D341Med (cell line): ENCODE data around the gene GALNT2.

Source experiments
- DNase-seq: peaks from one replicate; pipeline ENCODE4 v3.0.0; 2012; ENCODE audit warnings: low spot score

Gene GALNT2

DNA sequence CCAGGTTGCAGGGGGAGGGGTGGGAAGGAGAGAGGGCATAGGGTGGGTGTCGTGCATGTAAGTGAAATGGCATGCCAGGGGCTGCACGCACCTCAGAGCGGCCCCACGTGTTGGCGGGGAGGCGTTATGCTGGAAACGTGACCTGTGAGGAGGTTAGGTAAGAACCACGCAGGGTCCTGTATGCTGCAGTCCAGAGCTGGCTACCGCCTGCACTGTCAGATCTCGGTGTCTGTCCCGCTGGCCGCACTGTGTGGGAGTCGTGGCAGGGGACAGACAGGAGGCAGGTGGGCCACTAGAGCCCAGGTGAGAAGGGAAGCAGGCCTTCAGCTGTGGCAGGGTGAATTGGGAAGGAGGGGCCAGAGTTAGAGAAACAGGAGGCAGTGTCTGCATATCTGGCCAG, 79.7 kb downstream of the GALNT2 start:
- no peak for DNase-seq

DNA sequence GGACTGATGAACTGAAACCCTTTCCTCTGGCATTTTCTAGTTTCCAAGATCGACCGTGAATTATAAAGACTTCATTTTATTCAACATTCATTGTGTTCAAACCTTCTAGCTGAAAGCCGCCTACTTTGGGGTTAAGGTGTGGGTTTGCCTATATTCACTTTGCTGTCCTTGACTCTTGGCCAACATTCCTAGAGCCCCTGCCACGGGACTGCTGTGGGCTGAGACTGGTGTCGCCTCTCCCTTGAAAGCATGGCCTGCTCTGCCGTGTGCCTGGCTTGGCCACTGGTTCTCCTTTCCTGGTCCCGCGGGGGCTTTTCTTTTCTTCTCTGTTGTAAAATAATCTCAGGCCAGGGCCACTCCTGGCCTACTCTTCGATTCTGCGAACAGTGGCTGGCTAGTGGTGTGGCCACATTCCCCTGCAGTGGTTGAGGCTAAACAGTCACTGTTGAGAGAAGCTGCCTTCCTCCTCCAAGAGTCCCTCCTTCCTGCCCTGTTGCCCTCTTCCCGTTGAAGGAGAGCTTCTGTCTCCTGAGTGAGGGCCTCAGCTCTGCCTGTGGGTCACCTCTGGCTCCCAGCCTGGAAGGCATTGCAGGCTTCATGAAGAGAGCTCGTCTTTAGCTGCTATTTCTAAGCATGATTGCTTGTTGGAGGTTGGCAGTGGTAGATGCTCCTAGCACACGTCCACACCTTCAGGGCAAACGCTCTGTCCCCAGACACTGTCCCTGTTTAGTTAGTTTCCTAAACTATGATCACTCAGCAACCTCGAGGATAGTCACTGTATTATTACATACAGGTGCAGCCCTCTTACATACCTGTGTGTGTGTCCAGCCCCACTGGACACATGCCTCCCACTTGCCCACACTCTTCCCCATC, 80.5 kb downstream of the GALNT2 start:
- DNase-seq: no peak

- DNase-seq: no peak
These were observed 81.2 kb downstream of the GALNT2 start for GRCh38 chr1:230148126-230148652.

- DNase-seq: no peak
These were observed 81.9 kb downstream of the GALNT2 start for GRCh38 chr1:230148768-230149469.

GRCh38 chr1:230149751-230150584, 82.9 kb downstream of the GALNT2 start:
- no peak for DNase-seq

DNA sequence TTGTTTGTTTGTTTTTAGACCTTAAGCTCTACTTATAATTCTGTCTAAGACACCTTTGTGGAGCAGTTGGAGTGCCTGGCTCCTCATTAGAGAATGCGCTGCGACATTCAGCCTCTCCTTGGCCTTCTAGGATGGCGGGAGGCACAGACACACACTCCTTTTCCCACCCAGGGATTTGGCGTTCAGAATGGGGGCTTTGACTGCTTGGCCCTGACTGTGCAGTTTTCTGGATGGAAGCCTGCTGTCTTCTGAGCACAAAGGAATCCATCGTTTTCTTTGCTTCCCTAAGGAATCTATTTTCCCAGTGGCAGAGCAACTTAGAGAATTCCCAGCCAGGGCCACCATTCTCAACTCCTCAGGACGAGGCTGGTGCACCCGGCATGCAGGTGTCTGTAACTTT, 83.6 kb downstream of the GALNT2 start:
- no peak for DNase-seq

DNA sequence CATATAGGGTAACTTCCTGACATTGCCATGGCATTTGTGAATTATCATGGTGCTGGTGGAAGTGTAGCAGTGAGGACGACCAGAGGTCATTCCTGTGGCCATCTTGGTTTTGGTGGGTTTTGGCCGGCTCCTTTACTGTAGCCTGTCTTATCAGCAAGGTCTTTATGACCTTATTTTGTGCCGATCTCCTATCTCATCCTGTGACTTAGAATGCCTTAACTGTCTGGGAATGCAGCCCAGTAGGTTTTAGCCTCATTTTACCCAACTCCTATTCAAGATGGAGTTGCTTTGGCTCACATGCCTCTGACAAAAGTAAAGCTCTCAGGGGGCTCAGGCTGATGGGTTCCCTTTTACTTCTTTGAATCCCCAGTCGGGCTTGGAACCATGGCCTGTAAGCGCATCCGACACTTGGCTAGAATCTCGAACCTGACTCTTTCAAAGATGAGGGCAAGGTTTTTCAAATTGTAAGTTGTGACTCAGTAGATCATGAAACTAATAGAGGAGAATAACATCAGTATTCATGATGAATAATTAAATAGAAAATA, 85.0 kb downstream of the GALNT2 start:
- DNase-seq: no peak

DNA sequence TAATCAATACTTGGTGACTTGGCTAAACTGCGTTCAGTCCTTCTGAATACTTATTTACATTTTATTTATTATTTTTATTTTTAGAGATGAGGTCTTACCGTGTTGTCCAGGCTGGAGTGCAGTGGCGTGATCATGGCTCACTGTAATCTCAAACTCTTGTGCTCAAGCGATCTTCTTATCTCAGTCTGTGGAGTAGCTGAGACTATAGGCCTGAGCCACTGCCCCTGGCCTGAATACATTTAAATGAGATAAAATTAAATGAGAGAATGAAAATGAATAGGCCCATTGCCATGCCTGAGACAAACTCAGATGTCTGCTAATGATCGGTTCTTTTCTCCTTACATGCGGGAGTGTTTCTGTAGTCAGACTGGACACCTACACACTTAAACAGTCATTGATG, 86.0 kb downstream of the GALNT2 start:
- no peak for DNase-seq

GRCh38 chr1:230153641-230154296, 86.7 kb downstream of the GALNT2 start:
- no peak for DNase-seq

DNA sequence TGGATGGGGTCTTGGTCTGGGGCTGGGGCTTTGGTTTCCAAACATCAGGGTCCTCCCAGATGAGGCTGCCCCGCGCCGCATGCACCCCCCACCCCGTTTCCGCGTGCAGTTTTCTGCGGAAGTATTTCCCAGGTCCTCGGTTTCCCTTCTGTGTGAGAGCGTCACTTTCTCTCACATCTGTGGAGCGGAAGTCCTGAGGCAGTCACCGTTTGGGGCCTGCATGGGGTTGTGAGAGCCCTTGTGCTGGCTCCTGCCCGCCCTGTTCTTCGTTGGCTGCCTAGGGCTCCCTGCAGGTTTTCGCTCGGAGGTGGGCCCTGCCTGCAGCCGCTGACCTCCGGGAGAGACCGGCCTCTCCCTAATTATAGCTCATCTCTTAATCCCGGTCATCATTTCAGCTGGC, 88.0 kb downstream of the GALNT2 start:
- DNase-seq: no peak

DNA sequence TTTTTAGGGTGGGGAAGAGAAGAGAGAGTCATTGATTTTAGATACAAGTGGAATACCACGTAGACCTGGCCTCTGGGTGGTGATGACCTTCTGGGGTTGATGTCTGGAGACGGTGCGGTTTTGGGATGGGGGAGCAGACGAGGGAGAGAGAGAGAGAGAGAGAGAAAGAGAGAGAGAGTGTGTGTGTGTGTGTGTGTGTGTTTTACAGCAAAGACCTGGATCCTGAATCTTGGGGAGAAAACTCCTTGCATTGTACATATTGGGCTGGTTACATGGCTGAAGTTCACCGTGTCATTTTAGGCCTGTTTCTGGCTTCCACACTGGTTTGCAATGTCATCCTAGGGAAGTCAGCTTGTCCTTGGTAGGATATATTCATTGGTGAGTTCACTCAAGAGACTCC, 89.0 kb downstream of the GALNT2 start:
- DNase-seq: no peak

DNA sequence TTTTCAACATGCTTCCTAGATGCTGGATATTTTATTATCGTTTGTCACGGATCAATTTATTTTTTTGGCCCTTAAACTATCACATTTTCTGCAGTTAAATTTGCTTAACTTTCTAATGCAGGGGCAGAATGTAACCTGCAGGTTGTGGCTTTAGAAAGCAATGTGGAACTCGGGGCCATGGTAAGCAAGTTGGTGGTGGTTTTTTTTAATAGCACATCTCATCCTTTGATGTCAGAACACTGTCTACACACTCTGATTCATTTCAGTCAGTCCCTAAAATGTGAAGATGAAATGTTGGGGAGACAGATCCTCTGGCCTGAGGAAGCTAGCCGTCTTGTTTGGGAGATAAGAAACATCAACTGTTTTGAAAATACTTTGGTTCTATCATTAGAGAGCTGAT, 89.5 kb downstream of the GALNT2 start:
- DNase-seq: no peak

- no peak for DNase-seq
These were observed 90.7 kb downstream of the GALNT2 start for GRCh38 chr1:230157420-230158390.

DNA sequence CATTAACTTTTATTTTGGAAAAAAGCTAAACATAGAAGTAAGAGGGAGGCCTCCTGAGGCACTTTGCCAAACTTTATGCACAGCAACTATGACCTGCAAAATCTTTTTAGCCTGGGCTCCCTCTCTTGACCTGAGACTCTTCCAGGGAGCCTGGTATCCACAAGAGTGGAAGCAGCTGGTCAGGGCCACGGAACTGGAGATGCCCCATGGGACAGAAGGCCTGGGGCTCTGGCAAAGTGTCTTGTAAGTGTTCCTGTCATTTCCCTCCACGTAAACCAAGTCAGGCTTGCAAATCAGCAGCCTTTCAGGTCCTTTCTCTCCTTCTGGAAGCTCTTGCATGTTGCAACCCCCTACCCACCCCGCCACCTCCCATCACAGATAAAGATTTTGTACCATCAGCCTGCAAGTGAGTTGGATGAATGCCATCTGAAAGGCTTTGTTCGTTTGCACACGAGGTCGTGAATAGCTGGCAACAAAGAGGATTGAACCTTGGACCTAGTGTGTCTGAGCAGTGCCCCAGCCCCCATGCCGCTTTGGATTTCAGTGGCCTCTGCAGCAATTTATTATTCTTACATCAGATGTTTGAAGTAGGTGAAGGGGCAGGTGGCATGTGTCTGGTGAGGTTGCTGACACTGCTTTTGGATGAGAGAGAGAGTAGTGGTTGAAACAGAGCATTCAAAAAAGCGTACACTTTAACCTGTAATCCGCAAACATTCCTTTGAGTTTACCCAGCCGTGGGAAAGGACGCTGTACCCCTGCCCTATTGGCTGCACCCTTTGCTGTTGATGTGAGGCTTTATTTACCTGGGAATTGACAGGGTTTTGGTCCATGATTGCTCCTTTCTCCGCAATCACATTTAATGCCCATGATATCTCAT, 91.6 kb downstream of the GALNT2 start:
- DNase-seq: no peak

- no peak for DNase-seq
These were observed 92.5 kb downstream of the GALNT2 start for GRCh38 chr1:230159580-230159979.

- DNase-seq: no peak
These were observed 94.1 kb downstream of the GALNT2 start for GRCh38 chr1:230160957-230161771.

DNA sequence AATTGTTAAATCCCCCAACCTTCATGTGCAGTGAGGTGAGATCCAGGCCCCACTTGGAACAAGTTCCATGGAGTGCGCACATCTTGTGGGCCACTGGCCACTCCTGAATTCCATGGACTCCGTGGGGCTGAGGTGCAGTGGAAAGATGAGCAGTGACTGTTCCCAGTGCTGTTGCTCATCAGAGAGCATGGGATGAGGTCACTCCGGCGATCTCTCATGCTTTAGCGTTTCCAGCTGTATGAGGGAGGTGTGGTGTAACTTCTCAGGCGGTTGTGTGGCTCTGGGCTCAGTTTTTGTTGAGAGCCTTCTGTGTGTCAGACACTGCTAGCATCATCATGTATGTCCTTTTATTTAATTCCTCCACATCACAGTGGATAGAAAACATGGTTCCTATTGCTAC, 96.2 kb downstream of the GALNT2 start:
- no peak for DNase-seq

DNA sequence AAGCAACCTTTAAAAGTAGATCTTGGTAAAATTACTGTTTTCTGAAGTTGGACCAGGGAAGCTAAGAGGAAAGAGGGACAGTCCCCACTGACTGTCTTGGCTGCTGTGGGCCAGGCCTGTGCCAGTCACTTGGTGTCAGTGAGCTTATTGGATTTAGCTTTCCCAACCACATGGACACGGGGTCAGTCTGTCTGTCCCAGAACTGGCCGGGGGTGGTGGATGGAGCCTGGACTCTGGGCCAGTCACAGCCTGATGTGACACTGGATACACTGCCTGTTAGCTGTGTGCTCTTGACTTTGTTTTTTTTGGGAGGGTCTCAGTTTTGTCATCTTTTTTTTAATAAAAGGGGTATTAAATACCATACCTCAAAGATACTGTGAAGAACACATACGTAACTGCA, 96.7 kb downstream of the GALNT2 start:
- DNase-seq: no peak
